Activated T-cell treated with anti-CD3 and anti-CD28 coated beads for 1 hour (primary cell): Measurements from ENCODE around the gene SRRD.
"Not testable (repeated sequence)": the region's sequence is repeated elsewhere in the genome, so short reads cannot be mapped to it uniquely, and the experiment has no call there.

ENCODE experiments used
- DNase-seq: peaks from one replicate; pipeline ENCODE4 v3.0.0-alpha.2; 2020; ENCODE audit warnings: low read depth

The SRRD gene

GRCh38 chr22:26483439-26484359 is at the start of gene SRRD, which contains the start of gene HPS4:
TSS of gene SRRD (plus strand) at chr22:26483877. CDS start at chr22:26483891, 14 bp downstream.
TSS of gene HPS4 (minus strand) at chr22:26483783. CDS start at chr22:26481762, 2,021 bp downstream.
- peak; percentile 92 for DNase-seq

GRCh38 chr22:26435327-26436093 is 48.2 kb upstream of the SRRD start:
- no peak for DNase-seq

- no peak for DNase-seq
These were observed 46.7 kb upstream of the SRRD start for GRCh38 chr22:26436903-26437515.

GRCh38 chr22:26437694-26438392 is 45.8 kb upstream of the SRRD start:
- DNase-seq: no peak

- DNase-seq: not testable (repeated sequence)
These were observed 44.9 kb upstream of the SRRD start for GRCh38 chr22:26438776-26439175.

- DNase-seq: no peak
These were observed 44.1 kb upstream of the SRRD start for GRCh38 chr22:26439559-26439958.

GRCh38 chr22:26442086-26442756 is 41.5 kb upstream of the SRRD start:
- no peak for DNase-seq

GRCh38 chr22:26443901-26444690 is 39.6 kb upstream of the SRRD start:
- no peak for DNase-seq

- DNase-seq: no peak
These were observed 38.9 kb upstream of the SRRD start for GRCh38 chr22:26444777-26445176.

GRCh38 chr22:26445577-26446275 is 38.0 kb upstream of the SRRD start:
- no peak for DNase-seq

- no peak for DNase-seq
These were observed 36.7 kb upstream of the SRRD start for GRCh38 chr22:26446808-26447515.

GRCh38 chr22:26447584-26448329 is 35.9 kb upstream of the SRRD start:
- DNase-seq: no peak

GRCh38 chr22:26448334-26448733 is 35.3 kb upstream of the SRRD start:
- no peak for DNase-seq

- no peak for DNase-seq
These were observed 34.7 kb upstream of the SRRD start for GRCh38 chr22:26448941-26449340.

GRCh38 chr22:26450453-26451185 is 33.1 kb upstream of the SRRD start:
- DNase-seq: no peak

- no peak for DNase-seq
These were observed 31.3 kb upstream of the SRRD start for GRCh38 chr22:26452236-26453016.

GRCh38 chr22:26453216-26453615 is 30.5 kb upstream of the SRRD start:
- no peak for DNase-seq
